Trophoblast cell (in vitro differentiated cells and primary cell): ENCODE measurements around the gene RHBG.
"Not testable (repeated sequence)": the region's sequence is repeated elsewhere in the genome, so short reads cannot be mapped to it uniquely, and the experiment has no call there.

Experiments used
- DNase-seq, 2 donors: peaks; one replicate each; pipeline ENCODE4 v3.0.0-alpha.2; 2016
- H2AFZ ChIP-seq: 2 replicates; pipeline ENCODE4 v1.6.1; 2013; ENCODE audit warnings: low read length, moderate library complexity, mild to moderate bottlenecking; ENCODE audit not compliant: insufficient read depth, poor library complexity
- H2AK5ac ChIP-seq: 2 replicates; pipeline ENCODE4 v1.6.1; 2013; ENCODE audit warnings: mild to moderate bottlenecking, low read length
- H2BK120ac ChIP-seq: 2 replicates; pipeline ENCODE4 v1.6.1; 2013; ENCODE audit warnings: low read length, mild to moderate bottlenecking, moderate library complexity; ENCODE audit not compliant: insufficient read depth, poor library complexity
- H2BK12ac ChIP-seq: 2 replicates; pipeline ENCODE4 v1.6.1; 2013; ENCODE audit warnings: mild to moderate bottlenecking, low read length, moderate library complexity
- H2BK5ac ChIP-seq: 2 replicates; pipeline ENCODE4 v1.6.1; 2013; ENCODE audit warnings: low read length, low read depth, moderate library complexity, mild to moderate bottlenecking; ENCODE audit not compliant: poor library complexity
- H3K14ac ChIP-seq: 2 replicates; pipeline ENCODE4 v1.6.1; 2013; ENCODE audit warnings: mild to moderate bottlenecking, low read length
- H3K18ac ChIP-seq: 2 replicates; pipeline ENCODE4 v1.6.1; 2013; ENCODE audit warnings: mild to moderate bottlenecking, low read length
- H3K23ac ChIP-seq: 2 replicates; pipeline ENCODE4 v1.6.1; 2013; ENCODE audit warnings: low read length
- H3K27ac ChIP-seq: 2 replicates; pipeline ENCODE4 v1.5.1; 2013; ENCODE audit warnings: low read depth, mild to moderate bottlenecking, inconsistent platforms, low read length, moderate library complexity
- H3K27me3 ChIP-seq: 2 replicates; pipeline ENCODE4 v1.6.1; 2013; ENCODE audit warnings: inconsistent platforms, mild to moderate bottlenecking, low read length, moderate library complexity; ENCODE audit not compliant: insufficient read depth
- H3K36me3 ChIP-seq, 2 experiments: 1 replicate in 1 of 2; 2 replicates in 1 of 2; pipeline ENCODE4 v1.6.1; 2013; ENCODE audit warnings: low read length in 2 of 2, mild to moderate bottlenecking in 2 of 2, moderate library complexity in 1 of 2; ENCODE audit not compliant: insufficient read depth in 2 of 2, control insufficient read depth in 1 of 2
- H3K4ac ChIP-seq: 2 replicates; pipeline ENCODE4 v1.6.1; 2013; ENCODE audit warnings: low read depth, mild to moderate bottlenecking, low read length, moderate library complexity
- H3K4me1 ChIP-seq, 2 experiments: 1 replicate in 1 of 2; 2 replicates in 1 of 2; pipeline ENCODE4 v1.6.1; 2013; ENCODE audit warnings: low read length in 2 of 2, mild to moderate bottlenecking in 2 of 2, moderate library complexity in 1 of 2; ENCODE audit not compliant: insufficient read depth in 2 of 2, control insufficient read depth in 1 of 2
- H3K4me2 ChIP-seq: 2 replicates; pipeline ENCODE4 v1.6.1; 2013; ENCODE audit warnings: inconsistent platforms, mild to moderate bottlenecking, low read length, moderate library complexity
- H3K4me3 ChIP-seq: 2 replicates; pipeline ENCODE4 v1.5.1; 2013; ENCODE audit warnings: mild to moderate bottlenecking, low read depth, low read length, inconsistent platforms
- H3K79me1 ChIP-seq: one replicate; pipeline ENCODE4 v1.6.1; 2013; ENCODE audit warnings: low read length
- H3K79me2 ChIP-seq: 2 replicates; pipeline ENCODE4 v1.6.1; 2013; ENCODE audit warnings: low read length, mild to moderate bottlenecking; ENCODE audit not compliant: control insufficient read depth, insufficient read depth, poor library complexity
- H3K9ac ChIP-seq: 2 replicates; pipeline ENCODE4 v1.6.1; 2013; ENCODE audit warnings: mild to moderate bottlenecking, low read length
- H3K9me3 ChIP-seq: 2 replicates; pipeline ENCODE4 v1.6.1; 2013; ENCODE audit warnings: low read depth, mild to moderate bottlenecking, control low read depth, inconsistent platforms, low read length; ENCODE audit not compliant: insufficient read depth
- H4K12ac ChIP-seq: 2 replicates; pipeline ENCODE4 v1.6.1; 2013; ENCODE audit warnings: low read depth, mild to moderate bottlenecking, low read length, moderate library complexity
- H4K8ac ChIP-seq: 2 replicates; pipeline ENCODE4 v1.6.1; 2013; ENCODE audit warnings: low read depth, mild to moderate bottlenecking, low read length, moderate library complexity
- H4K91ac ChIP-seq: one replicate; pipeline ENCODE4 v1.6.1; 2013; ENCODE audit warnings: low read depth, mild to moderate bottlenecking, low read length, moderate library complexity
- WGBS: extraction: QIAGEN DNeasy Blood & Tissue Kit; methylation state at CpG from one replicate; pipeline ENCODE4 v1.1.7; 2013; ENCODE audit warnings: missing lambda C conversion rate; ENCODE audit not compliant: insufficient read length, insufficient coverage; ENCODE audit errors: extremely low coverage; 5-methylcytosine and 5-hydroxymethylcytosine counted together

The RHBG gene

GRCh38 chr1:156347331-156347730 lies 21.7 kb upstream of the RHBG start:
- Histone ChIP-seq H3K4me3 (no peak overlapping the region), H3K9me3 (no peaks in the 10 kb centered on the region), H3K27me3 (no peaks in the 10 kb centered on the region)

GRCh38 chr1:156352481-156352880 lies 16.5 kb upstream of the RHBG start:
- H3K79me1 ChIP-seq, H4K8ac ChIP-seq, H2AK5ac ChIP-seq, H2BK12ac ChIP-seq, H4K91ac ChIP-seq, H2BK5ac ChIP-seq, H3K18ac ChIP-seq, H3K79me2 ChIP-seq, H2AFZ ChIP-seq, H3K4ac ChIP-seq, H3K36me3 ChIP-seq, H3K4me1 ChIP-seq, H2BK120ac ChIP-seq, DNase-seq, H4K12ac ChIP-seq, H3K23ac ChIP-seq, H3K4me3 ChIP-seq, H3K9me3 ChIP-seq, H3K27ac ChIP-seq, H3K27me3 ChIP-seq, H3K9ac ChIP-seq, H3K4me2 ChIP-seq, H3K14ac ChIP-seq: not testable (repeated sequence)
- no CpG with 5 or more reads among the region's 13 CpGs for WGBS

More at GRCh38 chr1:156347331-156347730, 21.7 kb upstream of the RHBG start:
- Histone ChIP-seq H2AK5ac (no peak overlapping the region), H3K79me2 (no peaks in the 10 kb centered on the region), H3K27ac (no peak overlapping the region), H3K36me3 (no peaks in the 10 kb centered on the region), H3K18ac (no peak overlapping the region), H3K4me1 (peaks cover 0 to 2% of the 10 kb centered on the region in 2 experiments), H2BK12ac (no peak overlapping the region), H3K14ac (no peak overlapping the region), H3K9ac (no peak overlapping the region), H3K79me1 (no peaks in the 10 kb centered on the region), H3K23ac (no peak overlapping the region), H4K91ac (no peak overlapping the region), H3K4ac (no peak overlapping the region), H4K8ac (no peak overlapping the region), H2AFZ (no peak overlapping the region), H3K4me2 (no peak overlapping the region), H2BK5ac (no peak overlapping the region), H2BK120ac (no peak overlapping the region), H4K12ac (no peak overlapping the region)
- DNase-seq: no peak
- WGBS: no CpG with 5 or more reads among the region's 4 CpGs

- Histone ChIP-seq H3K14ac (no peak overlapping the region), H4K91ac (no peak overlapping the region), H3K4me3 (no peak overlapping the region), H3K4ac (no peak overlapping the region), H2AK5ac (no peak overlapping the region), H3K79me2 (no peaks in the 10 kb centered on the region), H2AFZ (peak overlapping the region; percentile 11), H2BK5ac (no peak overlapping the region), H3K27me3 (no peaks in the 10 kb centered on the region), H3K9me3 (no peaks in the 10 kb centered on the region), H3K23ac (no peak overlapping the region), H3K79me1 (peaks cover 2% of the 10 kb centered on the region), H3K4me2 (no peak overlapping the region), H2BK120ac (no peak overlapping the region), H3K4me1 (peaks cover 2 to 5% of the 10 kb centered on the region in 2 experiments), H3K27ac (no peak overlapping the region), H4K8ac (no peak overlapping the region), H3K9ac (no peak overlapping the region), H4K12ac (no peak overlapping the region), H2BK12ac (peak overlapping the region; percentile 64), H3K36me3 (no peaks in the 10 kb centered on the region), H3K18ac (no peak overlapping the region)
- DNase-seq: no peak
- no CpG with 5 or more reads among the region's 6 CpGs for WGBS
Measured at GRCh38 chr1:156356262-156356874, 12.6 kb upstream of the RHBG start.

GRCh38 chr1:156356875-156357534 lies 12.0 kb upstream of the RHBG start:
- Histone ChIP-seq H2BK5ac (no peak overlapping the region), H3K18ac (no peak overlapping the region), H3K9ac (no peak overlapping the region), H3K4me1 (peaks cover 2 to 5% of the 10 kb centered on the region in 2 experiments), H3K27ac (no peak overlapping the region), H3K4me2 (peak overlapping the region; percentile 54), H2BK12ac (peak overlapping the region; percentile 64), H3K79me2 (no peaks in the 10 kb centered on the region), H3K36me3 (no peaks in the 10 kb centered on the region), H3K23ac (no peak overlapping the region), H3K4me3 (no peak overlapping the region), H3K27me3 (no peaks in the 10 kb centered on the region), H2AK5ac (no peak overlapping the region), H4K91ac (no peak overlapping the region), H4K12ac (no peak overlapping the region), H3K79me1 (peaks cover 2% of the 10 kb centered on the region), H3K9me3 (no peaks in the 10 kb centered on the region), H4K8ac (peak overlapping the region; percentile 19), H2AFZ (peak overlapping the region; percentile 11), H3K14ac (no peak overlapping the region), H3K4ac (no peak overlapping the region), H2BK120ac (no peak overlapping the region)
- DNase-seq: peak; percentile 64 to 67
- no CpG with 5 or more reads among the region's 22 CpGs for WGBS
